ENCODE measurements around the gene SORBS1.
"Not testable (repeated sequence)": the region's sequence is repeated elsewhere in the genome, so short reads cannot be mapped to it uniquely, and the experiment has no call there.

Gene SORBS1

GRCh38 chr10:95388539-95388938, 172.6 kb downstream of the SORBS1 start:
- no peak for DNase-seq (ENCODE audit: low read depth)

GRCh38 chr10:95388109-95388471, 173.1 kb downstream of the SORBS1 start:
- DNase-seq (ENCODE audit: low read depth): no peak

DNA sequence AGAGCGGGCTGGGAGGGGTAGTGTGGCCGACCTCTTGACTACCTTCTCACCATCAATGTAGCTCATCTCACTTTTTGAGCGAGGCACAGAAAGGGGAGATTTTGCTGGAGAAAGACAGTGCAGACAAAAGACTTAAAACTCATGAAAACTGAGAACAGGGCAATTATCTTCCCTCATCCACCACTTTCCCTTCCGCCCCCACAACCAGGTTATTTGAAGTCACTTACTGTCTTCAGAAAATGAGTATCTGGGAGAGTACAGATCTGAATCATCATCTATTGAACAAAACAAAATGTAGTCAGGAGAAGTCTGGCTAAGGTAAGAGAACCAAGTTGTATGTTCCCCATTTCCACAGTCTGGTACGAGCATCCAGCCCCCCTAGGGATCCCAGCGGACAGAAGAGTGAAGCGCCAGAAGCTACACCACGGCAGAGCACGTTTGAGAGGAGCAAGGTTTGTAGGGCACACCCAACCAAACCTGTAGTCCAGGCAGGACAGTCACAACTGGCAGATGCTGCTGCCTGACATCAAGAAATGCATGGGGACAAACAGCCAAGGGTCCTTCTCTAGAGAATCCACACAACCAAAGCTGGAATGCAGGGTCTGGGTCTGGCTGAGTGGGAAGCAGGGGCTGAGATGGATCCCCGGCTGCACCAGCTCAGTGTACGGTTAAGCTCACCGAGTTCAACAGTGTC, 177.0 kb downstream of the SORBS1 start:
- no peak for DNase-seq (ENCODE audit: low read depth)

DNA sequence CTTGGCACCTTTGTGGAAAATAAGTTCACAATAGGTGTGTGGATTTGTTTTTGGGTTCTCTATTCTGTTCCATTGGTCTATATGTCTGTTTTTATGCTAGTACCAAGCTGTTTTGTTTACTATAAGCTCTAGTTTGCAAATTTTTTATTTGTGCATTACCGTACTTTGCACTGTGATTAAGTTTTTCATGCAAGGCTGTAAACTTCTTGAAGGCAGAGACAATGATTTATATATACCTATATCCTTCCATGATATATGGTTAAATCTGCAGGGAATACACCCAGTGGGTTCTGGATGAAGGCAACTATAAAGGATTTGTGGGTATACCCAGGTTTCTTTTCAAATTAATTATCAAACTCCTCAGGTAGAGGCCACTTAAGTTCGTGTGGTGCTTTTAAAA, 178.6 kb downstream of the SORBS1 start:
- no peak for DNase-seq (ENCODE audit: low read depth)

GRCh38 chr10:95382174-95382573, 179.0 kb downstream of the SORBS1 start:
- no peak for DNase-seq (ENCODE audit: low read depth)

DNA sequence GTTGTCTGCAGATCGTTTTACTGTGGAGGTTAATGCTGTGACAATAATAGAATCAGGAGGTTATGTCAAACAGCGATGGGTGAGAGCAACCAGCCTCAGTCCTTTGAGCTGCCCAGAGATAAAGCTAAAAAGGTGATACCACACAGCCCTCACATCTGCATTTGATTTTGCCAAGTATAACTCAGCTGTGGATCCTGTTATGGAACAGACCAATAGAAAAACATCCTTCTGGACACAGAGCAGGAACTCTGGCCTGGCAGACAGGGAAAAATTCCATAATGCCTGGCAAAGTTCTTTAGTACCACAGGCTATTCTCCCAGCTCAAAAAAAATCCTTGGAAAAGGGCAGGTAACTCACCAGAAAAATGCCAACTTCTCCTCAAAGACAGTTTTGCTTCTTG, 183.2 kb downstream of the SORBS1 start:
- DNase-seq (ENCODE audit: low read depth): no peak

DNA sequence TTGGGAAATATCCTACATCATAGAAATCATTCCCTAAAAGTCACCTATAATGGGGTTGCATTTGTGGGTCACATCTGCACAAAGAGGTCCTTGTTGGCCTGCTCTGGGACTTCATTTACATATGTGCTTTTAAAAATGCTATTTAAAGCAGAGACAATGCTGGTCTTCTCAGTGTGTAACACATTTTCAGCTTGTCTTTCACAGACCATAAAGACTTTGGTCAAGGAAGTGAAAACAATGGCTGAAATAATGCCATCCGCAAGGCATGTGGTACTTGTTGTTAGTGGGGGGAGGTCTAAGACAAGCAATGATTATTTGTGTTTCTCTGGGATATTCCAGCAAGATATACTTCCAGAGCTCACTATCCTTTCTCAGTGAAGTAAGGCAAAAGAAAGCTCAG, 185.8 kb downstream of the SORBS1 start:
- DNase-seq (ENCODE audit: low read depth): no peak

GRCh38 chr10:95374597-95375209, 186.5 kb downstream of the SORBS1 start:
- peak; percentile 62 for DNase-seq (ENCODE audit: low read depth)

DNA sequence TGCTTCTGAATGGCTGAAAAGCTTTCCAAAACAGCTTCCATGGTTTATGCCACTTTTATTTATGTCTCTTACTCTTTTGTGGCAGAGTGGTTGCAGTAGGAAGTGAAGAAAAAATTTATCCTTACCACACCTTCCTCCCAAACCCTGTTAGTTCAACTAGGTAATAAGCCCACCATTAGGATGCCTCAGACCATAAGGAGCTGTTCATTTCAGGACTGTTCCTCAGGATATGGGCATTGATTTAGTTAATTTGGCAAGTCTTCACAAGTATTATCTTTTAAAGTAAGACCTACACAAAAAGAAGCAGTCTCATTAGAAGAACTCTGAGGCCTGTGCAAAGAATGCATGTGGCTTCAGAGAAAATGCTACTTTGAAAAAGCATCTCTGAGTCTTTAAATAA, 187.5 kb downstream of the SORBS1 start:
- DNase-seq (ENCODE audit: low read depth): peak; percentile 10

DNA sequence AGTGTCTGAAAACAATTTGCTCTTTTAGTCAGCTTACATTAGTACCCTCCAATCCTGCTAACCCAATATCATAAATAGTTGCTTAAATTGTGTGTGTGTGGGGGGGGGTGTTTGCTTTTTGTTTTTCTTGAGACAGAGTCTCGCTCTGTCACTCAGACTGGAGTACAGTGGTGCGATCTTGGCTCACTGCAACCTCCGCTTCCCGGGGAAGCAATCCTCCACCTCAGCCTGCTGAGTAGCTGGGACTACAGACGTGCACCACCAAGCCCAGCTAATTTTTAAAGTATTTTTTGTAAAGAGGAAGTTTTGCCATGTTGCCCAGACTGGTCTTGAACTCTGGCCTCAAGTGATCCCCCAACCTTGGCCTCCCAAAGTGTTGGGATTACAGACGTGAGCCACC, 196.8 kb downstream of the SORBS1 start:
- no peak for DNase-seq (ENCODE audit: low read depth)

DNA sequence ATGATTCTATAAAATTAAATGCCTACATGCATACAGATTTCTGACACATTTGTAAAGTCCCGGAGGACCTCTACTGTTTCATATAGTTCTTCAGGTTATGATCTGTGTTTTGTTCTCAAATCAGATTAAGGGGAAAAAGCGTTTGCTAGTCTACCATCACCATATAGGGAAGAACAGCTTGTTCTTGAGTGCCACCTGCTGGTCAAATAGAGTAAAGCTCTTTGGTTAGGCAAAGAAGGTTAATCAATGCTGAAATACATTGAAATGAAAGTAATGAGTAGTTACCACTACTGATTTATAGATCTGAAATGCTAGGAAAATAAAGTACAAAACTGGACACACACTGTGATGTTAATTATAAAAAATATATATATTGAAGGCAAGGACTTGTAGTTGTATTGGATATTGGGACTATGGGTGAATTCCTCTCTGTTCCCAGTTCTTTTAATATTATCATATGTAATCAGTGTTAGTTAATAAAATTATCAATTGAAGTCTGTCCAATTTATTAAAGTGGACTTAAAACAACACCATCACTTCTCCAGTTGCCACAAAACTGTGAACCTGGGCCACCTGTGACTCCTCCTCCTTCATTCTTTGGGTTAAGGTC, 197.8 kb downstream of the SORBS1 start:
- peak; percentile 56 for DNase-seq (ENCODE audit: low read depth)

DNA sequence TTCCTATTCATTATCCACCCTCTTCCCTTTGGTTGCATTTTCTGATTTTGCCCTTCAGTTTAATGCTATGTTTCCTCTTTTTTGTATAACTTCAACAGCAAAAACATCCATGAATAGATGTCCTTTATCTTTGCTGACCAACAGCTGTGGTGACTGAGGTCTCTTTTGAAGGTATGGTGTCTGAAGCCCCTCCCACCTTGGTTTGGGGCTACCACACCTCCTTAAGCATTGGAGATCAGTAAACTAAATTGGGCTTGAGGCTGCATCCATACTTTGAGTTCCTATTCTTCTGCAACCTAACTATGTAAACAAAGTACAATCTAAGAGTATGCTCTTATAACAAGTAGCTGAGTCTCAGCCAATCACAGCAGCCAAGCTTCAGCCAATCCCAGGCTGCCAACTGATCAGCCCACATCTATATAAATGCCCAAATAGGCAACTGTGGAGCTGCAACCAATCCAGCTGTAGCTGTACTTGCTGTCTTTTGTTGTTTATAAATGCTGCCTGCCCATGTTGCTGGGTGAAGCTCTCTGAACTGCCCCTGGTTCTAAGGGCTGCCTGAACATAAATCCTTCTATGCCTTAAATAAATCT, 201.0 kb downstream of the SORBS1 start:
- DNase-seq (ENCODE audit: low read depth): peak; percentile 44

DNA sequence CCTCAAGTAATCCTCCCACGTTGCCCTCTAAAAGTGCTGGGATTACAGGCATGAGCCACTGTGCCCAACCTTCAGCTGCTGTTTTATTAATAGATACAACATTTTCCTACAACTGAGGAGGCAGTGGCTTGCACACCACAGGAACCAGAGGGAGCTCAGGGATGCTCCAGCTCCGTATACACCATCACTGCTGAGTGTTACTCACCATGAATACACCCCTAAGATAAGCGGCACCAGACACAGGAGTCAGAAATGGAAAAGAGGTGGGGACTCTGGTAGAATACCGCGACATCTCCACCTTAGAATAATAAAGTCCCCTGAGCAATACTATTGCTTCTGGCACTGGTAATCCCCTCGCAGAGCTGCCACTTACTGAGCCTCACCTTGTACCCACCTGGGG, 201.7 kb downstream of the SORBS1 start:
- peak; percentile 20 for DNase-seq (ENCODE audit: low read depth)

- DNase-seq (ENCODE audit: low read depth): no peak
Observed at GRCh38 chr10:95356190-95356955, 204.8 kb downstream of the SORBS1 start.

DNA sequence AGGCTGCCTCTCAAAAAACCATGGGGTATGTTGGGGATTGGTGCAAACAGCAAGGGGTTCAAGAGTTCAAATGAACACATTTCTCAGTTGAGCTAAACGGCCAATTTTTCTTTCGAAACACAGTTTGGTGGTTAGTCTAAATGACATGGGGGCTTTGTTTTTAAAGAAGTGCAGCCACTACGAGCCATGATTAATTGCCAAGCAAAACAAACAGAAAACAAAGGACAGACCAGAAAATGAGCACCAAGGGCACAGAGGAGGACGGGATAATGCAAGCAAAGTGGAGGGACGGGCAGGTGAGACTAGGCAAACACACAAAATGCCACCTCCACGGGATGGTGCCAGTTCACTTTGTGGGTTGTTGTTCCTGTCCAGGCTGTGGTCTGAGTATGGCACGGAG, 205.9 kb downstream of the SORBS1 start:
- no peak for DNase-seq (ENCODE audit: low read depth)

GRCh38 chr10:95354110-95354509, 207.1 kb downstream of the SORBS1 start:
- DNase-seq (ENCODE audit: low read depth): no peak

- no peak for DNase-seq (ENCODE audit: low read depth)
Observed at GRCh38 chr10:95353123-95353522, 208.0 kb downstream of the SORBS1 start.

GRCh38 chr10:95352684-95353083, 208.5 kb downstream of the SORBS1 start:
- no peak for DNase-seq (ENCODE audit: low read depth)

GRCh38 chr10:95350830-95351228, 210.3 kb downstream of the SORBS1 start:
- DNase-seq (ENCODE audit: low read depth): no peak

DNA sequence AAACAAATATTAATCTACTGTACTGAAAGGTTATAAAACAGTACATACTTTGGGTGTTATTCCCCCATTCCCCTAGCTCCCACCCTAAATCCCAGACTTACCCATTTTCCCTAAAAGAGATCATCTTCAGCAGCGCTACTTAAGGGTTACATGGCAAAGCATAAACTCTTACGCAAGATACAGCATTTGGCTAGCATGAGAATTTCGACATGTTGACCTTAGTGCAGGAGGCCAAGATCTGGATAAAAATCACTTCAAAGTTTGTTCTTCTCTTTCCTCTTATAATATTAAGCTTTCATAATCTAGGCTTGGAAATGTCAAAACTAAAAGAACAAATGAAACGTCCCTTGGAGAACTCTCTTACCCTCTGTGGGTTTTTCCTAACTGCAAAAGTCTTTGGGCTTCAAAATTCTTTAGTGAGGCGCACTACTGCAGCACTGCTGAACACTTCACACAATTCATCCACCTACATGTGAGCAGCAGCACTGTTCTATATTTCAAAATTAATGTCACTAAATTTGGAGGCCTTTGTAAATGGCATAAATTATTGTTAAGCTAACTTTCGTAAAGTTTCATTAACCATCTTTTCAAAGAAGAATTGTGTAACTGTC, 210.8 kb downstream of the SORBS1 start:
- peak; percentile 91 for DNase-seq (ENCODE audit: low read depth)

DNA sequence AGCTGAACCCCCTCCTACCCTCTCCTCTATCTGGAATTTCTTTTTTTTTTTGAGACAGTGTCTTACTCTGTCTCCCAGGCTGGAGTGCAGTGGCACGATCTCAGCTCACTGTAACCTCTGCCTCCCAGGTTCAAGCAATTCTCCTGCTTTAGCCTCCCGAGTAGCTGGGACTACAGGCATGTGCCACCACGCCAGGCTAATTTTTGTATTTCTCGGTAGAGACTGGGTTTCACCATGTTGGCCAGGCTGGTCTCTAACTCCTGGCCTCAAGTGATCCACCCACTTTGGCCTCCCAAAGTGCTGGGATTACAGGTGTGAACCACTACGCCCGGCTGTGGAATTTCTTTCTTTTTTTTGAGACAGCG, 213.8 kb downstream of the SORBS1 start:
- not testable (repeated sequence) for DNase-seq (ENCODE audit: low read depth)

- DNase-seq (ENCODE audit: low read depth): no peak
Observed at GRCh38 chr10:95346715-95347401, 214.3 kb downstream of the SORBS1 start.

Data from amniotic epithelial cell (primary cell).